ENCODE results near the gene RHOH.

The RHOH gene

DNA sequence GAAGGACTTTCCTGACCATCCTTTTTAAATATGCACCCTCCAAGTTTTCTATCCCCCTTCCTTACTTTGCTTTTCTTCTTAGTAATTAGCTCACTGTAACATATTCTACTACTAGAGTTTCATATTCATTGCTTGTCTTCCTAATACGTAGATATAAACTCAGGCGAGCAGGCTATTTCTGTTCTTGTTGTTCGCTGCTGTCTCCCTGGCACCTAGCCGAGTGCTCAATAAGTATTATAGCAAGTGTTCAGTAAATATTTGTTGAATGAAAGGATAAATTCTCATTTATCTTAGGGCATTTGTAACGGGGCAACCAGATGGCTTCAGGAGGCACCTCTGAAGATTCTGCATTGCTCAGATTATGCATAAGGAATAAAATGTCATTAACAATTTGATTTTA lies 6.8 kb upstream of the RHOH start:
- DNase-seq: no peak

DNA sequence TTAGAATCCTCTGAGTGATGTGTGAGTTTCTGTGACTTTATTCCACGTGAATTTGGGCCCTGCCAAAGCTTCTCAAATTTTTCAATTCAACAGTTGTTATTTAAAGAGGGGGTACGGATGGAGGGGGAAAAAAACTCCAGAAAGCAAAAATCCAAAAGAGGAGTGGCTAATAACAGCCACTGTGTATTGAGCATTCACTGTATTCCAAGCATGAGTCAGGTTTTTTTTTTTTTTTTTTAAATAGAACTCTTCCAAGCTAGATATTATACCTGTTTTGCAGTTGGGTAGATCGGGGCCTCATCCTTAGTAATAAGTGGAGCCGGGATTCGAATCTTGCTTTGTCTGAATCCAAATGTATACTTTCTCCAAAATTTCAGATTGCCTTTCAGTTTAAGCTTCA lies 6.4 kb upstream of the RHOH start:
- no peak for DNase-seq

DNA sequence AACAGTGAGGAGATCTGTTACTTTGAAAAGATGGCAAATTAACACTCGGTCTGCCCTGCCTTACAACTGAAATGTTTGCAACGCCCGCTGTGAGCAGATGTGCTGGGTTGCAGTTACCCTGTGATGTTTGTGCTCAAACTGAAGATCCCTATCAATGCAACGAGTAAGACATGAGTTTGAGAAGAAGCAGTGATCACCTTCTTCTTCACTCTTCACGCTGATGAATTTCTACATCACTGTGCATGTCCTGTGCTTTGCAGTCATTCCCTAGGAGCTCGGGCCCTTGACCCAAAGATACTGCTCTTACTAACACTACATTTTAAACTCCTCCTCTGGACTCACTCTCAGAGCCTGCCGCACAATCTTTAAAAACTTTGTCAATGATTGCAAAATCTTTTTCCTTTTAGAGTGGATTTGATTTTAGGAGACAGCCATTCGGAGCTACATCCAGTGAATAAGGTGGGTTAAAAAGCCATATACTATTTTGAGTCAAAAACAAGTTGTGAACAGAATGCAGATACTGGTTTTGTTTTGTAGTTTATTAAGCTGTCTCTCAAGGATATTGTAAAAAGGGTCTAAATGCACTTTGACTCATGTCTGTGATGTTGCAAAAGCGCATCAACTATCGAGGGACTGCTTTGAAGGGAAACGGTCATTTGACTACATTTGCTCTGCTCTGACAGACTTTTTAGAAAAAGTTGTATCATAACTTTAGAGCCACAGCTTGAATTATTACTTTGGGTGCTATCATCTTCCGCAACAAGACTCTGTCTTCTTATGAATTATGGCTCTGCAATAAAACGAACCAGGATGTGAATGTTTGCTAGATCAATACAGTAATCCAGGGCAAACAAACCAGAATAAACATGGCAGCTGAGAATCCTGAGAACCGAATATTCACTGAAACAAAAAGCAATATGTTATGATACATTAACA lies 5.7 kb upstream of the RHOH start:
- DNase-seq: no peak

DNA sequence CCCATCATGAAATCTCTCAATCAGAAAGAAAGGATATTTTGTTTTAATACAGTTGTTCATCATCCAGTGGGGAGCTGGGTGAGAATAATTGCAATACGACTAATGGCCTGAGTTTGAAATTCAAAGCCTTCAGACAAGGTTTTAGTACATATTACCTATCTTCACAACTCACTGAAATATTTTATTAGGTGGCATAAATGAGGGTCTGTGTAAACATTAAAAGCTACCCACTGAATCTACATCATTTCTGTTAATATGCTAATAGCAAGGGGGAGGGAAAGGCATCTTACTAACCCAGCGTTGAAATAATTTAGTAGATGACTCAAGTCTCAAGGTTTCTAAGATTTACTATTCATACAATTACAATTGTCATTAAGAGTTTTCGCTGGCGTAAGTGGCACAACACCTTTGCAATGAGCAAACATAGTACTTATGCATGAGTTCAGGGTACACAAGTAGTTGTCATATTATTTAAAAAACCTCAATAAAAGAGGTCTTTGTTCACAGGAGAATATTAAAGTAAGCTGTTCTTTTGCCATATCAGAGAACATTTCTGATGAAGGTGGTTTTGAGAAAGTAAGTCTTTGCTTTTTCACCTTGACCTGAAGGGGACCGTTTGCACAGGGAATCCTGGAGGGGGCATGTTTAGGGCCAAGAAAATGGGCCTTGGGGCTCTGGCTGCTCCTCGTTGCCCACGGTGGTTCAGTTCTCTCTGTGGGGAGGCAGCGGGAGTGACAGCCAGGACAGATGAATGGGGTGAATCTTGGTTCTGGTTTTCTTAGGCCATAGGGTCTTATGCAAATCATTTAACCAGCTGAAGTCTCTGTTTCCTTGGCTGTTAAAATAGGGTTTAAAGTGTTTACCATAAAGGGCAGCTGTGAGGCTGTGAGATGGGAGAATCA lies 4.5 kb upstream of the RHOH start:
- DNase-seq: no peak

DNA sequence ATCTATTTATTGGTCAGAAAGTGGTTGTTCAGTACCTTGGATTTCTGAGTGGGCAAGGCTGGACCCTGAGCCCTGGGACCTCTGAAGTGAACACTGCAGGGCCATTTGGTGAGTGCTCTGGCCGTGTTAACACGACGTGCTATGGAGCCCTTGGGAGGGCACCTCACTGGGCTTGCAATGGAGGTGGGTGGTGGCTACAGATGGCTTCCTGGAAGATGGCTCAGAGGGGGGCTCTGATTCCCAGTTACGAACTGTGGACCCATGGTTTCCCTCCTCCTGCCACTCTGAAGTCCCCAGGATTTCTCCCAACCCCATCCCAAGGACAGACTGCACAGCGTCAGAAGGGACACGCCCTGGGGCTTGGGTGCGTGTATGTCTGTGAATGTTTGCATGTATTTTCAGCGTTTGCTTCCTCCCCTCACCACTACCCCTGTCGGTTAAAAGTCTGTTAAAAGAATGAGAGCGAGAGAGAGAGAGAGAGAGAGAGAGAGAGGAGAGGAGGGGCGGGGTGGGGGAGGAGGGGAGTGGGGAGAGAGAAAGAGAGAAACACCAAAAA lies 3.7 kb upstream of the RHOH start:
- no peak for DNase-seq

DNA sequence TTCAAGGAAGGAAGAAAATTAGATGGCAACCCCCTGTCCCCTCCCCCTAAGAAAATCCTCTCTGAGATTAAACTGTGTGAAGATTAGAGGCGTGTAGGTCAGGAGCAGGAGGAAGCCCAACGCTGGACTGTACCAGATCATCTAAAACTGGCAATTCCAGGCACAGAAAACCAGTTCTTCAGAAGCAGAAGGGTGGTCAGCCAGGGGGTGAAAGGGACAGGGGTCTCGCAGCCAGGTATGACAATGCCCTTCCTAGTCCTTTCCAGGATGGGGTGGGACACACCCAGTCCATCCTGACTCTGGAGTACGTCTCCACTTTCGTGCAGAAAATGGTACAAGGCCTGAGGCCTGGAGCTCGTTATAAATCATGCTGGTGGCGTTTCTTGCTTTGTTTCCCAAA lies 3.3 kb upstream of the RHOH start:
- no peak for DNase-seq

DNA sequence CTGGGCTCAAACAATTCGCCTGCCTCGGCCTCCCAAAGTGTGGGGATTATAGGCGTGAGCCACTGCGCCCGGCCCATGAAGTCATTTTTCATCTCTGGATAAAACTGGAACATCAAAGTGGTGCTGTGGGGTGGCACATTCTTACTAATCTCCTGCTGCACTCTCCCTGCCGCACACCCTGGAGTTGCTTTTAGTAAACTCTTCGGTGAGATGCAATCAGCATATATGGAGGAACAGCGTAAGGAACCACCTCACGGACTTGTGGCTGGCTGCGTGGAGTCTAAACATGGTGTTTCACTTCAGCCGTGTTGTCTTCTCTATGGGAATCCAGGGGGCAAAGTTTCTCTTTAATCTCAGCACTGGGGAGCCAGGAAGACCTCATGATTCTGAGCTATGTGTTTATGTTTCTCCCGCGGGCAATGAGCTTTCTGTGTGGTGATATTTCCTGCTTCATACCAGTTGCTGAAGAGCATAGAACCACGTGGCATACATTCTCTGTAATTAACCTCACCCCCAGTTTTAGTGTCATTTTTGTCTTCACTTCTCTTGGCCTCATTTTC lies 2.1 kb upstream of the RHOH start:
- DNase-seq: no peak

DNA sequence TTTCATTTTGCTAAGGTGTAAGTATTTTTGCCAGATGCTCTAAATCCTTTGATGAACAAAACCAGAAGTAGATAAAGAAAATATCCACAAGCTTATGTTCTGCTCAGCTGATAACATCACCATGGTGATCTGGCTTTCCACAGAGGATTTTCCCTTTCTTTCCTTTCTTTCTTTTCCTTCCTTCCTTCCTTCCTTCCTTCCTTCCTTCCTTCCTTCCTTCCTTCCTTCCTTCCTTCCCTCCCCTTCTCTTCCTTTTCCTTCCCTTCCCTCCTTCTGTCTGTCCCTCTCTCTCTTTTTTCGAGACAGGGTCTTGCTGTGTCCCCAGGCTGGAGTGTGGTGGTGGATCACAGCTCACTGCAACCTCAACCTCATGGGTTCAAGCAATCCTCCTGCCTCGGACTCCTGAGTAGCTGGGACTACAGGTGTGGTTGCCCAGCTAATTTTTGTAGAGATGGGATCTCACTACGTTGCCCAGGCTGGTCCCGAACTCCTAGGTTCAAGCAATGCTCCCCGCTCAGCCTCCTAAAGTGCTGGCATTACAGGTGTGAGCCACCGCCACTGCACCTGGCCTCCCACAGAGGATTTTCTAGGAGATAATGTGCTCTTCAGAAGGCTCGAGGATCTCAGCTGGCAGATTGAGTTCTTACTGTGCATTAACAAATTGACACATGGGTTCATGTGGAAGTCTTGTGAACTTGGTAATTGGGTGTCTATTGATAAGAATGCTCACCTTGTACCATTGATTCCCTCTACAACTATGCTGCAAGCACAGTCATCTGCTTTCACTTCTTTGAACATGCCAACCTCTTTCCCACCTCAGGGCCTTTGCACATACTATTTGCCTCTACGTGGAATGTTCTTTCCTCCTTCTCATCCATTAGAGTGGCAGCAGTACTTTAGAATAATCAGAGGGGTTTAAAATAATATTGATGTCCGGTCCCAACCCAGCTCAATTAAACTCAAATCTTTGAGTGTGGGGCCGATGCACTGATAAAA lies 1.4 kb upstream of the RHOH start:
- DNase-seq: no peak

DNA sequence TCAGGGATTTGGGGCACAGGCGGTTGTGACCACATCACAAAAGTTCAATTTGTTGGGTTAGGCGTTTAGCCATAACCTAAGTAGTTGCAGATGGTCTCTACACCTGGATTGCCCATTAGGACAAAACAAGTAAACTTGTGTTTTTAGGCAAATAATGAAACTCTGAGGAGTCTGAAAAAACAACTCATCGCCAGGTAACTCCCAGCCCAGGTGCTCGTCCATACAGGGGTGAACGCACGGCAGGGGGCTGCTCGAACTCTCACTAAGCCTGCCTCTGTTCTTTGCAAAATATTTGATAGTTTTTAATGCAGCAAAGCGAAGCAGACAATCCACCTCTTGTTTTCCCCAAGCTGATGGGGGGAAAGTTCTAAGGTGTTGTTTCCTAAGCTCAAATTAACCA lies 559 bp upstream of the RHOH start:
- DNase-seq: no peak

DNA sequence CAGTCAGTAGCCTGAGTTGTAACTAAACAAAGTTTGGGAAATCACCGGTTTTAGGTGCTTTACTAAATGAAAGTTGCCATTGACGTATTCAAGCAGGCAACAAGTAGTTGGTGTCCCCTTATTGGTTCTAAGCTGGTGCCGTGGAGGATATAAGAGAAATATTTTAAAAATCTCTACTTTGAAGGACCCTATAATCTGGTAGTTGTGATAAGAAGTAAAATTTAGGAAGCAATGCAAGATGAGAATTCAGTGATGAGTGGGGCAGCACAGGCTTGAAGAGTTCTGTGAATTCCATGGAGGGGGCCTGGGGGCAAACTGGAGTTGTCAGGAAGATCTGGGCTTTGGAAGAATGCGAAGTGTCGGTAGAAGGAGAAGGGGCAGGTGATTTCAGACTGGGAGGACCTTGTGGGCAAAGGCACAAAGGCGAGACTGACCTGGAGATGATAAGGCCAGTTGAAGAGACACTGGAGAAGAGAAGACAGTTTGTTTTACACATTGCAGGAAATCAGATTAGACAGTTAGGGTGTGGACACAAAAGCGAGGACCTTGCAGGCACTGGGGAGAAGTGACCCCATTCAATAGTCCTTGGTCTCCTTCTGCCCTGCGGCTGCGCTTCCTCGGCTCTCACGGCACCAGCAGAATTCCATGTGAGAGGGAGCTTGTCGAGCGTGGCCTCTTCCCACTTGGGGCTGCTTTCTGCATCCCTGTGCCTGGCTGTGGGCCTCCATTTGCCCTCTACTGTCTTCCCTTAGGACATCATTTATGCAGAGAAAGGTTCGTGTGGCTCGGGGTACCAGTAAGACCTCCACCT lies 1.3 kb downstream of the RHOH start:
- no peak for DNase-seq

DNA sequence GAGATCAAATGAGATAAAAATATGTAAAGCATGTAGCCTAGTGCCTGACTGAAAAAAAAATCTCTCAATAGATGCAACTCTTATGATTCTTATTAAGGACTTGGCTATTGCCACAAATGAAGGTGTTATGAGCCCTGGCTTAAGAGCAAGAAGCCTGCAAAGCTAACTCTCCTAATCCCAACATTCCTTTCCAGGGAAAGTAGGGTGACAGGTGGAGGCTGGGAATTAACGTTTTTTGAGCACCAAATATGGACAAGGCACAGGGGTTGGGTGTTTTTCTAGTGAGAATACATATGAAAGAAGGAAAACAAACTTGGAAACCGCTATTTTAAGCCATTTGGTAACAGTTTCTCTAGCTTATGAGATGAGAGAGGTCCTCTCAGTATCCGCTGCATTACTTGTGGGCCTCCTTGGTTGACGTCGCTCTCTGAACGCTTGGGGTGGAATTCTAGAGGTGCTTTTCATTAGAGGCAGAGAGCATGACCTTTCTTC lies 2.4 kb downstream of the RHOH start:
- peak in 1 of 2 experiments; percentile 28 for DNase-seq

DNA sequence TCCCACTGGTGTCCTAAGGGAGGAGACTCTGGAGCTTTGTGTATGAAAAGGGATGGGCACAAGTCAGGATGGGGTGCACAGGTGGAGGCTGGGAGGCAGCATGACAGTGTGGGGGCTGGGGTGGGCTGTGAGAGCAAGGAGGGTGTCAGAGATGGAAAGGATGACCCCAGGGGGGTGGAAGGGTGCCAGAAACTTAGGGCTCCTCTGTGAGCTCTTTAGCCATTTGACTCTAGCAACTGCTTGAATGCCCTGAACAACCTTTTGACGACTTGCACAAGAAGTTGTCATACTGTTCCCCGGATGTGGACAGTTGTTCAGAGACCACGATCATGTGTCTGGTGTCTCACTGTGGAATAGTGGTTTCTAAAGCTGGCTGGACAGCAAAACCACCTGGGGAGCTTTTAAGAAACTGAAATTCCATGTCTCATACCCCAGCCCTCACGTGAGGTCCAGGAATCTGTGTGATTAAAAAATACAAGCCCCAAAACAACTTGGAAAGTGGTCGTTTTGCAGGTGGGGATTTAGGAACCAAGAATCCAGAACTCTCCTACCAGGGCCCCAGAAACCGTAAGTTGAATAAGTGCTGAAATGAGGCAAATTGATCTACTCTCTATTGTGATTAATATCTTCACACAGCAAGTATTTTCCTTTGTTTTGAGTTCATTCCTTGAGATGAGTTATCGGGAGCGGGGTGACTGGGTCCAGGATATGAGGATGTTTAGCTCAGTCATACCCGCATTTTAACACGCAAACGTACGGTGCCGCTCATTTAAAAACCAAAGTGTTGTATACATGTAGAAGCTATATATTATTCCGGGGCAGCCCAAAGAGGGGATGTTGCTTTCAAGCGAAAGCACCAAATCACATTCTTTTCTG lies 3.4 kb downstream of the RHOH start:
- DNase-seq: no peak

DNA sequence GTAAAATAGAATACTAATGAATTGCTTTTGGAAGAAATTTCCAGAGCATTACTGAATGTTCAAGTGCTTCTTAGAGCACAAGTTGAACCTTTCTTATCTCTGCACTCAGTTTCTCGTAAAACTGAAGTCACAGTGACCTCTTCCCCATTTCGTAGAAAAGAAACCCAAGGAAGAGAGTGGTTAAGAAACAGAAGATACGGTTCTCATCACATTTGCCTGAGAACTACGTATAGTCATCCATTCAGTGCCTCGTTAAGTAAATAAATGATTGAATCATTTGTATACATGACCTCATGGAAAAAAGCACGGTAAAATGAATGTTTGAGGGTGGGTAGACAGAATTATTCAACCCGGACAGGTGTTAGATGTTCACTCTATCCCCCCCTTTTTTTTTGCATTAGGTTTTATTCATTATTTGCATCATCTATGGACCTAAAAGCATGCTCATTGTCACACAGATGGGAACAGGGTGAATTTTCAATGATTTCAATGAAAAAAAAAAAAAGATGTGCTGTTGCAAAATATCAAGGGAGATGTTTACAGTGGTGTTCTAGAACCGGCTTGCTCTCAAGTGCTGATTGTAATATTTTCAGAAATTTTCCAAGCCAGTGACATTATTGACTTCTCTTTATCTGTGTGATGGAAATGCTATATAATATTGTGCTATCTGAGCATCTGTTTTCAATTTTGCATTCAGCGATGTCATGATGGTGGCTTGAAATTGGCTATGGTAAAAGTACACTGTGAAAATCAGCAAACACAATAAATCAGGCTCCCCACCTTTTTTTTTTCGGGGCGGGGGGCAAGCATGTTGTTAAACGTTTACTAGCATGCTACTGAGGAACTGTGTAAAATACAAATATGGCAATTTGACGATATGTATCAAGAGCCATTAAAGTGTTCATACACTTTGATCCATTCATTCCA lies 4.3 kb downstream of the RHOH start:
- DNase-seq: no peak

DNA sequence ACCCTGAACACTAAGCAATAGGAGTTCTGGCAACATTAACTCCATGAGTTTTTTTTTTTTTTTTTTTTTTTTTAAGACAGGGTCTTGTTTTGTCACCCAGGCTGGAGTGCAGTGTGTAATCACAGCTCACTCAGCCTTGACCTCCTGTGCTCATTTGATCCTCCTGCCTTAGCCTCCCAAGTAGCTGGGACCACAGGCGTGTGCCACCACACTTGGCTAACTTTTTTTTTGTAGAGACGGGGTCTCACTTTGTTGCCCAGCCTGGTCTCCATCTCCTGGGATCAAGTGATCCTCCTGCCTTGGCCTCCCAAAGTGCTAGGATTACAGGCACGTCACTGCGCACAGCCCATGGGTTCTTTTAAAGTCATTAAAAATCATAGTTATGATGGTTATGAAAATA lies 5.1 kb downstream of the RHOH start:
- no peak for DNase-seq

DNA sequence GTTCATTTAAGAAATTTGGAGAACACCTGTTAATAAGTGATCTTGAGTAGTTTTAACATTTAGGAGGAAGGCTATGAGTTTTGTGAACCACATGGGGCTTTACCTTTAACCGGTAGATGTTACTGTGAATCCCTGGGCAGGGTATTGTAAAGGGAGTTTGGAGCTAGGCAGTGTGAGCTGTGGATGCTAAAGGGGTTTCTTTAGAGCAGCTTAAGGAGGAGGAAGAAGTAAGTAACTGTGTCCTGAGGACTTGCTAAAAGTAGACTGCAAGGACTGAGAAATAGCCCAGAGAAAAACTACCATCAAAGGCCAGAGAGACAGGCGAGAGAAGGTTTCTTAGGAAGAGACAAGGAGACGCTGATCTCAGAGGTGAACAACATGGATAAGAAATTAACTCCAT lies 5.6 kb downstream of the RHOH start:
- no peak for DNase-seq

DNA sequence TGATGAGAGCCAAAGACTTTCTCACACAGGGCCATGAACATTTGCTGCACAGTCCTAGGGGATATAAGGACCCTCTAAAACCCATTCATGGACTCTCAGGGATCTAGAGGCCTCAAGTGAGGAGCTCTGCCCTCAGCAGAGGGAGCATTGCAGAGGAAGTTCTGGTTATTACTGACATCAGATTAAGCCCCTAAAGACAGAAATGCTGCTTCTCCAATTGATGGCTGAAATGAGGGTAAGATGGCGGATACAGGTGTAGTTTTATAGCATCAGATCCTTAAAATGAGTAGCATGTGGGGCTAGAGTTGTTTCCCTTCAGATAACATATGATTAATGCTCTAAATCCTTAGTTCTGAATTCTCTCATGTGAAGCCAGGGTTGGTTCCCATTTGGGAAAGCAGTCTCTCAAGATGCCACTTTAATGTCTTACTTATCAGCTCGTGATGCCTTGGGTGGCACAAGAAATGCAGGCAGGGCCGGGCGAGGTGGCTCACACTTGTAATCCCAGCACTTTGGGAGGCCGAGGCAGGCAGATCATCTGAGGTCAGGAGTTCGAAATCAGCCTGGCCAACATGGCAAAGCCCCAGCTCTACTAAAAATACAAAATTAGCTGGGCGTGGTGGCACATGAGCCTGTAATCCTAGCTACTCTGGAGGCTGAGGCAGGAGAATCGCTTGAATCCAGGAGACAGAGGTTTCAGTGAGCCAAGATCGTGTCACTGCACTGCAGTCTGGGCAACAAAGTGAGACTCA lies 7.9 kb downstream of the RHOH start:
- no peak for DNase-seq

DNA sequence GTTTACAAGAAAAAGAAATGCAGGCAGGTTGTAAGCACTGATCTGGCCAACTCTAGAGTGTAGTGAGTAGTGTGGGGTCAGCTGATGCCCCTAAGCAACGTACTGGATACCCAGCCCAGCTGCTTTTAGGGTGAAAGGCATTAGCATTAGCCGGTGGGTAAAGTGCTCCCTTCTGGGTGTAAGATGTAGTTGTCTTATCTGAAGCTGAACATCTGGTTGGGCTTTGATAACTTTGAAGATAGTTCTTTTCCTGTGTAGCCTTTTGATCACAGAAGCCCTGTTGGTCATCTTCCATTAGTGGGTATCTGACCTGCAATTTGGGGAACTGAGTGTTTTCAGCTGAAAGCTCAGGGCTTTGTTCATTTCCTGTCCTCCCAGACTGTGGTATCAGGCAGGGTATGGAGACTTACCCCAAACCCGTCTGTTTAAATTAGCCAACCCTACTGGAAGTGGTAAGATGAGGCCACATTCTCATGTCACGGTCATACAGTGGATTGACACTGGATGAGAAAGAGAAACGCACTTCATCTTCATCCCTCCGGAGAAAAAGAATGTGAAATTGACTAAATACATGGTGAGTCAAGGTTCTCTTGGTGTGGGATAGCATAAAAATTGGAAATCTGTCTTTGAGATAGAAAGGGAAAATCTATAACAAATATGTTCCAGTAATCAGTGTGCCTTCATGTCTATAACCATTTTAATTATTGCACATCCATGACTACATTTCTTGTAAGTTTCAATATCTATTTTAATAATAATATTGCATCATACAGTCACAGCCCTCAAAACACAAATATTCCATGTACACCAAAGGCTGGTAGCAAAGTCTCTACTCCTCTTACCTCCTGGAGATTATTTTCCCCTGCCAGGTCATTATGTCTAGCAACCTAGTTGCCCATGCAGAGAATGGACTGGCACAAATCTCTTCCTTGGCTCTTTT lies 8.7 kb downstream of the RHOH start:
- DNase-seq: no peak
